Prostate gland (tissue), 2 donors: ENCODE results near the gene ZBTB1.

Source experiments
- POLR2A ChIP-seq: fragments of 450-650 bp; IDR thresholded peaks from one replicate; pipeline ENCODE4 v1.6.1; 2016; ENCODE audit warnings: antibody characterized with exemption, mild to moderate bottlenecking
- POLR2AphosphoS5 ChIP-seq: sonication (generic); formaldehyde crosslinking; IDR thresholded peaks from one replicate; pipeline ENCODE4 v1.6.1; 2017; ENCODE audit warnings: antibody characterized with exemption
- TF ChIP-seq, protein P1 (sequence below), 4 experiments: fragments of 200-600 bp in 2 of 4; fragments of 450-650 bp in 2 of 4; sonication (generic) in 2 of 4; IDR thresholded peaks; 1 replicate in 3 of 4; 2 replicates in 1 of 4; pipeline ENCODE4 v1.5.1; 2016 to 2019; ENCODE audit warnings: antibody characterized with exemption in 4 of 4, mild to moderate bottlenecking in 2 of 4, moderate library complexity in 2 of 4

DNA sequence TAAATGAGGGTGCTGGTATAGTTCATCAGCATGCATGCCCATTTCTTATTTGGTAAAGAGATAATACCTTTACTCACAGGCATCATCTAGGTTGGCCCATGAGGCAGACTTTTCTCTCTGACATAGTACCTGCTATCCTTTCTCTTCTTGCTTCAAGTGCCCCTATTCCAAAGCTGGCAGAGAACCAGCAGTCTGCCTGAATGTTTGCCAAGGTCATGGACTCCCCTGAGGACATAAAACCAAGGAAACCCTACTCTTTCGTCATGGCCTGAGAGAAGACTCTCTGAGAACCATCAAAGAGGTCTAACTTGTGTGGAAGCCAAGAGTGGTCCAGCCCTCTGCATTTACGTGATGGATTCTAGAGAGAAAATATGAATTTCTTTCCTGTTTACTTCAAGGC is 57.1 kb downstream of the ZBTB1 start:
- TF ChIP-seq POLR2A (no peak), POLR2AphosphoS5 (no peak)
- TF ChIP-seq, protein P1, sequence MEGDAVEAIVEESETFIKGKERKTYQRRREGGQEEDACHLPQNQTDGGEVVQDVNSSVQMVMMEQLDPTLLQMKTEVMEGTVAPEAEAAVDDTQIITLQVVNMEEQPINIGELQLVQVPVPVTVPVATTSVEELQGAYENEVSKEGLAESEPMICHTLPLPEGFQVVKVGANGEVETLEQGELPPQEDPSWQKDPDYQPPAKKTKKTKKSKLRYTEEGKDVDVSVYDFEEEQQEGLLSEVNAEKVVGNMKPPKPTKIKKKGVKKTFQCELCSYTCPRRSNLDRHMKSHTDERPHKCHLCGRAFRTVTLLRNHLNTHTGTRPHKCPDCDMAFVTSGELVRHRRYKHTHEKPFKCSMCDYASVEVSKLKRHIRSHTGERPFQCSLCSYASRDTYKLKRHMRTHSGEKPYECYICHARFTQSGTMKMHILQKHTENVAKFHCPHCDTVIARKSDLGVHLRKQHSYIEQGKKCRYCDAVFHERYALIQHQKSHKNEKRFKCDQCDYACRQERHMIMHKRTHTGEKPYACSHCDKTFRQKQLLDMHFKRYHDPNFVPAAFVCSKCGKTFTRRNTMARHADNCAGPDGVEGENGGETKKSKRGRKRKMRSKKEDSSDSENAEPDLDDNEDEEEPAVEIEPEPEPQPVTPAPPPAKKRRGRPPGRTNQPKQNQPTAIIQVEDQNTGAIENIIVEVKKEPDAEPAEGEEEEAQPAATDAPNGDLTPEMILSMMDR (IDR thresholded peaks at IDR 0.05), result no peak
